ENCODE measurements around the gene C1orf35.

C1orf35 gene

DNA sequence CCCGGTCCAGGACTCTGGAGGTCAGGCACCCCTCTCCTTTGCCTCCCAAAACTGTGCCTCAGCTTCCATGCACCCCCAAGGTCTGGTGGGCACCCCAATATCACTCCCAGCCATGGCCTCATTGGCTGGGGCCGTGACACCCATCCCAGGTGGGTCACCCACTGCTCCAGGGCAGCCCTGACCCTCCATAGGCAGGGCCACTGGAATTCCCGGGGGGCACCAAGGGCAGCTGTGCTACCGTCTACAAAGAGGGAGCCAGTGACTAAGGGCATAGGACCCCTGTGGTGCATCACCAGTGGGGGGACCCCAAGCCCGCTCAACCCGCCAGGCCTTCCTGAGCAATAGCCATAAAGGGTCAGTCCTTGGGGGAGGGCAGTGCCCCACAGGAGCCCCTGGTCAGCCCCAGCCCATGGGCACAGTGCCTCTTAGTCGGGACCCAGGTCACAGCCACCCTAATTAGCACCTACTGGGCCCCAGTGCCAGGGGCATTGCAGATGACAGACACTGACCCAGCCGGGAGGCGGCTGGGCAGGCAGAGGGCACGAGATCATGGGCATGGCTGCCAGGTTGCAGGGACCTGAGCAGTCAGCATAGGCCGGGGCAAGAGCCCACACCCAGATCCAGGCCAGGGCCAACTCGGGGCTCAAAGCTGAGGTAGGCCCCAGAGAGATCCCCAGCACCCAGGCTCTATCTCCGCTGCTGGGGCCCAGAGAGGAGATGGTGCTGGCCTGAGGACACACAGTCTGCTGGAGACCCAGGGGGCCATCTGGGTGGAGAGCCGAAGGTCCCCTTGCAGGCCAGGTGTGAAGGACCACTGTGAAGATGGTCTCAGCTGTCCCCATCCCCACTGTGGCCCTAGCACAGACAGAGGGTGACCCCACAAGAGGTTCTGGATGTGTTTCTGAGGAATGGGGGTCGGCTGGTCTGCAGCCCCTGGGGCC lies 39.6 kb downstream of the C1orf35 start:
- DNase-seq (ENCODE audit: low read depth in 2 of 2), result no peak

DNA sequence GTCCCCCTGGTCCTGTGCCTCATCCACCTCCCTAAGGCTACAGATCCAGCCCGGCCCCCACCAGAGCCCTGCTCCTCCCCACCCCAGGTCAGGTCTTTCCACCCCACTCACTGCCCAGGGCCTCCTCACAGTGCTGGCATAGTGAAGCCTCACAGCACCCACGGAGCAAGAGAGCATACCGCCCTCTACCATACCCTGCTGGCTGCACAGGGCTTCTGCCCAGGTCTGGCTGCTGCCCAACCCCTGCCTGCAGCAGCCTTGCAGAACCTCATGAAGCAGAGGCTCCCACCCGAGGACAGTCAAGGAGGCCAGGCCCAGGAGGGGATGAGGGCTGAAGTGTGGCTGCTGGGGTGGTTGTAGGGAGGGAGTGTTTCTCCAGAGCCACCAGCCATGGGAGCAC lies 40.3 kb downstream of the C1orf35 start:
- no peak for DNase-seq (ENCODE audit: low read depth in 2 of 2)

DNA sequence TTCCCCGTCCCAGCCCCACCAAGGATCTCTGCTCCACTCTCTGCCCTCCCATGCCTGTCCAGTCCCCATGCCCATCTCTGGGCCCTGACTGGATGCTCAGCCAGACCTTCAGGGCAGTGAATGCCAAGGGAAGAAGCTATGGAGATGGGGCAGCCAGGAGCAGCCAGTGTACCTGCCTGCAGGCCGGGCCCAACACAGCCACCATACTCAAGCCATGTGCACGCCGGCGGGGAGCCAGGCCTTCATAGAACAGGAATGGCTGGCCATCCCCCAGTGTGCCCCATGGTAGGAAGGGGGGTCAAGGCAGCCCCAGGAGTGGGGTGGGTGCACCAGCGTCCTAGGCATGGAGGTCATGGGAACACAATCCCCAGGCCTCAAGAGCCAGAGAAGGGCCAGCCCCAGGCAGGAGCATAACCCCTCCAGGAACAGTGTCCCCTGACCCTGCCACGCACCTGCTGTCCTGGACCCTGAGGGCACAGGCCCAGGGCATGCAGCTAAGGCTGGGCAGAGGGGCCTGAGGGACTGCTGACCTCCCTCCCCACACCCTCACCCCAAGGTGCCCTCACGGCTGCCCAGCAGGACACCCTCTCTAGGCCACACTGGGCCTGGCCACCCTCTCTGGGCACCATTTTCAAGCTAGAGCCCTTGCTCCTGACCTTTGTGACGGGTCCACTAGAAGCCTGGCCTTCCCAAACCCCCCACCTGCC lies 40.9 kb downstream of the C1orf35 start:
- DNase-seq (ENCODE audit: low read depth in 2 of 2), result no peak

DNA sequence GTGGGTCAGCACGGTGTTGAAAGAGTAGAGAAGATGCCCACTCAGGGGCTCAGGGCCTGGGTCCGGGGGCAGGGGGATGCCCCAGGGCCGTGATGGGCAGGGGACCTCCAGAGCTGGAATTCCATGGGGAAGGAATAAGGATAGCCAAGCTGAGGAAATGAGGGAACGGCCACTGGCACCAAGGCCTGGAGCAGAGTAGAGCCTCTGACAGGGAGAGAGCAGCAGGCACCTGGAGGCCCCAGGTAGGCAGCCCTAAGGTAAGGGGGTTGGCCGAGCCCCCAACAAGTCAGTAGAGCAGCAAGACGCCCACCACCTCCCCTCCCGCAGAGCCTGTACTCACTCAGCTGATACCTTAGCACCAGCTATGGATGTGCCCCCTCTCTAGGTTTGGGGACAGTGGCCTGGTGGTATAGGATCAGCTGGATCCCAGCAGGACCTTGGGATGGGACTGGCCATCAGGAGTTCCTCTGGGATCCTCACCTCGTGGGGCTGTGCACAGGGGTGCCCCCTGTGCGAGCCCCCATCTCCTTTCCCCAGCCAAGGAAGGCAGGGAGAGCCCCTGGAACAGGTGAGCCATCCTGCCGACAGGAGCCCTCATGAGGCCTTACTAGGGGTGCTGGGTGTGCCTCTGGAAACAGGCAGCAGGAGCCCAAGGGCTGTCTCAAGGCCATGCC lies 41.6 kb downstream of the C1orf35 start:
- DNase-seq (ENCODE audit: low read depth in 2 of 2), result no peak

DNA sequence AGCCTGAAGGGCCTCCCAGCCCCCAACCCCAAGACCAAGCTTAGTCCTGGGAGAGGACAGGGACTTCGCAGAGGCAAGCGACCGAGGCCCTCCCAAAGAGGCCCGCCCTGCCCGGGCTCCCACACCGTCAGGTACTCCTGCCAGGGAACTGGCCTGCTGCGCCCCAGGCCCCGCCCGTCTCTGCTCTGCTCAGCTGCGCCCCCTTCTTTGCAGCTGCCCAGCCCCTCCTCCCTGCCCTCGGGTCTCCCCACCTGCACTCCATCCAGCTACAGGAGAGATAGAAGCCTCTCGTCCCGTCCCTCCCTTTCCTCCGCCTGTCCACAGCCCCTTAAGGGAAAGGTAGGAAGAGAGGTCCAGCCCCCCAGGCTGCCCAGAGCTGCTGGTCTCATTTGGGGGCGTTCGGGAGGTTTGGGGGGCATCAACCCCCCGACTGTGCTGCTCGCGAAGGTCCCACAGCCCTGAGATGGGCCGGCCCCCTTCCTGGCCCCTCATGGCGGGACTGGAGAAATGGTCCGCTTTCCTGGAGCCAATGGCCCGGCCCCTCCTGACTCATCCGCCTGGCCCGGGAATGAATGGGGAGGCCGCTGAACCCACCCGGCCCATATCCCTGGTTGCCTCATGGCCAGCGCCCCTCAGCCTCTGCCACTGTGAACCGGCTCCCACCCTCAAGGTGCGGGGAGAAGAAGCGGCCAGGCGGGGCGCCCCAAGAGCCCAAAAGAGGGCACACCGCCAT lies 42.5 kb downstream of the C1orf35 start:
- DNase-seq (ENCODE audit: low read depth in 2 of 2), result no peak

DNA sequence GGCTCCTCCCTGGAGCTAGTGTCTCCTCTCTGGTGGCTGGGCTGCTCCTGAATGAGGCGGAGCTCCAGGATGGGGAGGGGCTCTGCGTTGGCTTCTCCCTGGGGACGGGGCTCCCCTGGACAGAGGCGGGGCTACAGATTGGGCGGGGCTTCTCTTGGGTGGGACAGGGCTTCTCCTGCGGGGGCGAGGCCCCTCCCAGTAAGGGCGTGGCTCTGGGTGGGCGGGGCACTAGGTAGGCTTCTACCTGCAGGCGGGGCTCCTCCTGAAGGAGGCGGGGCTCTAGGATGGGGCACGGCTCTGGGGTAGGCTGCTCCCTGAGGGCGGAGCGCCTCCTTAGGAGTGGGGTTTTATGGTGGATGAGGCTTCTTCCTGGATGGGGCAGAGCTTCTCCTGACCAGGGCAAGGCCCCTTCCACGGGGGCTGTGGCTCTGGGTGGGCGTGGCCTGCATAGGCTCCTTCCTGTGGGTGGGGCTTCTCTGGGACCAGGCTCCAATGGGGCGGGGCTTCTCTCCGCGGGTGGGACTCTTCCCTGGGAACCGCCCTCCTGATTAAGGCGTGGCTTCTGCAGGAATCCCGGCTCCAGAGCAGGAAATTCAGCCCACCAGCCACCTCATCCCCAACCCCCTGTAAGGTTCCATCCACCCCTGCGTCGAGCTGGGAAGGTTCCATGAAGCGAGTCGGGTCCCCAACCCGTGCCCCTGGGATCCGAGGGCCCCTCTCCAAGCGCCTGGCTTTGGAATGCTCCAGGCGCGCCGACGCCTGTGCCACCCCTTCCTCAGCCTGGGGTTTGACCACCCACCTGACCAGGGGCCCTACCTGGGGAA lies 43.3 kb downstream of the C1orf35 start:
- DNase-seq (ENCODE audit: low read depth in 2 of 2), result peak in 1 of 2 donors; percentile 36

DNA sequence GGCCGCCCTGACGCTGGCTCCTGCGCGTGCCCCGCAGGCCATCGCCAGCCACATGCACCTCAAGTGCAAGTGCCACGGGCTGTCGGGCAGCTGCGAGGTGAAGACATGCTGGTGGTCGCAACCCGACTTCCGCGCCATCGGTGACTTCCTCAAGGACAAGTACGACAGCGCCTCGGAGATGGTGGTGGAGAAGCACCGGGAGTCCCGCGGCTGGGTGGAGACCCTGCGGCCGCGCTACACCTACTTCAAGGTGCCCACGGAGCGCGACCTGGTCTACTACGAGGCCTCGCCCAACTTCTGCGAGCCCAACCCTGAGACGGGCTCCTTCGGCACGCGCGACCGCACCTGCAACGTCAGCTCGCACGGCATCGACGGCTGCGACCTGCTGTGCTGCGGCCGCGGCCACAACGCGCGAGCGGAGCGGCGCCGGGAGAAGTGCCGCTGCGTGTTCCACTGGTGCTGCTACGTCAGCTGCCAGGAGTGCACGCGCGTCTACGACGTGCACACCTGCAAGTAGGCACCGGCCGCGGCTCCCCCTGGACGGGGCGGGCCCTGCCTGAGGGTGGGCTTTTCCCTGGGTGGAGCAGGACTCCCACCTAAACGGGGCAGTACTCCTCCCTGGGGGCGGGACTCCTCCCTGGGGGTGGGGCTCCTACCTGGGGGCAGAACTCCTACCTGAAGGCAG lies 44.0 kb downstream of the C1orf35 start:
- no peak for DNase-seq (ENCODE audit: low read depth in 2 of 2)

DNA sequence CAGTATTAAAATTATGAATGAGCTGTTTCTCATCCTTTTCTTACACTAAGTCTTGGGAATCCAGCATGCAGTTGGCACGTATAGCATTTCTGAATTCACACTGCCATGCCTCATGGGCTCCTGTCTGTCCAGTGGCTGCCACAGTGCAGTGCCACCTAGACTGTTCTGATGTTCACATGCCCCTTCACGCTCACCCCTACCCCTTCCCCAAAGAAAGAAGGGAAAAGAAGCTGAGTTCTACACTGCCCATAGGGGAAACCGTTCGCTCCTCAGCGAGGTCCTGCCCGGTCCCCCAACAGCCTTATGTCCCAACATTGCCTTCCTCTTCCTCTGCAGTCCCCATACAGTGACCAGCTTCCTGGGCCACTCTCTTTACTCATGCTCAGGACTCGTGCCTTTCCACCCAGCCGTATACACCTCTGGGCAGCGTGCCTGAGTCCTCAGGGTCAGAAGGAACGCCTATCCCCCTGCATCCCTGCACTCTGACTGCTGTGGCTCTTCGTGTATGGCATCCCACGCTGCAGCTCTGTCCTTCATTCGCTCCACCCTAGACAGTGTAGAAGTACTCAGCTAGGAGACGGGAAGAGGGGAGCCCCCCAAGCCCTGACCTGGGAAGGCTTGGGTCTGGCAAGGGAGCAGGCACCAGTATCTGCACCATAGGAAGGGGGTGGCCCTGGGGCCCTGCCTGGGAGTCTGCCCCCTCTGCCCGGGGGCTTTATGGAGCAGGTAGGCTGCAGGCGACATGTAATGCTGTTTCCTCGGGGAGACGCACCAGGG lies 44.8 kb downstream of the C1orf35 start:
- DNase-seq (ENCODE audit: low read depth in 2 of 2), result no peak

All from stimulated activated CD8-positive, alpha-beta memory T cell treated with anti-CD3 and anti-CD28 coated beads, Interleukin-15, amount 100 ng/mL, for 4 hours (primary cell).